GM12801 (cell line): ENCODE measurements around the gene PGBD2.

Experiments
- CTCF ChIP-seq: IDR thresholded peaks from one replicate; pipeline ENCODE4 v1.5.1; 2011; ENCODE audit warnings: control low read depth; ENCODE audit not compliant: insufficient read length; ENCODE audit errors: extremely low read depth

The PGBD2 gene

GRCh38 chr1:248861616-248862015 is 44.4 kb upstream of the PGBD2 start:
- no peak for TF ChIP-seq CTCF

- no peak for TF ChIP-seq CTCF
These were observed 43.4 kb upstream of the PGBD2 start for GRCh38 chr1:248862695-248862997.

- no peak for TF ChIP-seq CTCF
These were observed 42.8 kb upstream of the PGBD2 start for GRCh38 chr1:248862998-248863881.

GRCh38 chr1:248871837-248872401 is 34.1 kb upstream of the PGBD2 start:
- TF ChIP-seq CTCF = no peak

GRCh38 chr1:248872752-248873408 is 33.2 kb upstream of the PGBD2 start:
- TF ChIP-seq CTCF = no peak

GRCh38 chr1:248873409-248873992 is 32.5 kb upstream of the PGBD2 start:
- TF ChIP-seq CTCF = no peak

- no peak for TF ChIP-seq CTCF
These were observed 32.0 kb upstream of the PGBD2 start for GRCh38 chr1:248873993-248874533.
